Measurements from ENCODE around the gene CHI3L1.
"Not testable (repeated sequence)": the region's sequence is repeated elsewhere in the genome, so short reads cannot be mapped to it uniquely, and the experiment has no call there.

Gene CHI3L1

GRCh38 chr1:203186446-203187303, at the start of gene CHI3L1:
TSS of gene CHI3L1 (minus strand) at chr1:203186704. CDS start at chr1:203186623, 81 bp downstream.
- no peak for DNase-seq

DNA sequence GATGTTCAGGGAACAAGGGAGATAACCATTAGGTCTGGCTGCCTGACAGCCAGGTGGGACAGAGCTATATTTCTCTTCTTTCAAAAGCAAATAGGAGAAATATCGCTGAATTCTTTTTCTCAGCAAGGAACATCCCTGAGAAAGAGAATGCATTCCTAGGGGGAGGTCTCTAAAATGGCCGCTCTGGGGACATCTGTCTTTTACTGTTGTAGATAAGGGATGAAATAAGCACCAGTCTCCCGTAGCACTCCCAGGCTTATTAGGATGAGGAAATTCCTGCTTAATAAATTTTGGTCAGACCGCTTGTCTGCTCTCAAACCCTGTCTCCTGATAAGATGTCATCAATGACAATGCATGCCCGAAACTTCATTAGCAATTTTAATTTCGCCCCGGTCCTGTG, 48.4 kb upstream of the CHI3L1 start:
- not testable (repeated sequence) for DNase-seq

GRCh38 chr1:203229471-203230135, 43.1 kb upstream of the CHI3L1 start, which contains the start of gene CHIT1:
TSS of gene CHIT1 (minus strand) at chr1:203229673. CDS start at chr1:203229636, 37 bp downstream.
- DNase-seq = no peak

GRCh38 chr1:203228670-203229069, 42.2 kb upstream of the CHI3L1 start:
- no peak for DNase-seq

DNA sequence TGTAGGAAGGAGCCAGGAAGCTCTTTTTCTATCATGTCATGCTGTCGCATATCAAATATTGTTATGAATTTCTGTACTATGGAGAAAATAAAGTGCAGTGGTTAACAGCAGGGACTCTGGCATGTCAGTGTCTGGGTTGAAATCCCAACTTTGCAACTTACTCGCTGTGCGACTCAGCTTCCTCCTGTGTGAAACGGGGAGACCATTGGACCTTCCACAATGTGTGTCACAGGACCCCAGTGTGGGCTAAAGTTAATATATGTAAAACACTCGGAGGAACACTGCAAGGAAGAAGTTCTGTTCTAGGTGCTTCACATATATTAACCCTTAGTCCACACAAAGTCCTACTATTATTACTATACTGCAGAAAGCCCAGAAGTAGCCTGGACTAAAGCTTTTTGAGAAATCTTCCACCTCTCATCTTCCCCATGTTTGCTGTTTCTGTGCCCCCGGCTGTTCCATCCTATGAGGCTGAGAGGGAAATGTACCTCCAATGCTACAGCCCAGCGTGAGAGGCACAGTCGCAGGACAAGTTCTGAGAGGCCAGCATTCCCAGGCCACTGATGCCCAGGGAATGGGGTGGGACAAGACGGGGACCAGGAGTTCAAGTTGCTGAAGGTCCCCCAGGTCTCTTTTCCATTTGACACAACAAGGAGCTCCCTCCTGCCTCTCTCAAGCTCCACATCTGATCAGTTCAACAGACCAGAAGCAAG, 41.0 kb upstream of the CHI3L1 start:
- DNase-seq = no peak

DNA sequence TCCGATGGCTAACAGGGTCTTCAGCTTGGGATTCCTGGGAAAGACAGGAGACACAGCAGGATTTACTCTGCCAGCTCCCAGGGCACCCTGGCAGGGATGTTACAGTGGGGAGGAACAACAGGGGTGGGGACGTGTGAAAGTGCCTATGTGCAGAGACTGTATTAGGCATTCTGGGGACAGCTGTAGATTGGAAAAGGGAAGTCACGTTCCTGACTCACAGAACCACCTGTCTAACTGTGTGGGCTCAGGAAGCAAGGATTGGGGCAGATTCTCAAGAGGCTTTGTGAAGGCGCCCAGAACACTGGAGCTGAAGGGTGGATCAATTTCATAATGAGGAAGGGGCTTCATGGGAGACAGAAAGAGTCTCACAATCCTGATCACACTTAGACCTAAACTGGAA, 38.6 kb upstream of the CHI3L1 start:
- no peak for DNase-seq

DNA sequence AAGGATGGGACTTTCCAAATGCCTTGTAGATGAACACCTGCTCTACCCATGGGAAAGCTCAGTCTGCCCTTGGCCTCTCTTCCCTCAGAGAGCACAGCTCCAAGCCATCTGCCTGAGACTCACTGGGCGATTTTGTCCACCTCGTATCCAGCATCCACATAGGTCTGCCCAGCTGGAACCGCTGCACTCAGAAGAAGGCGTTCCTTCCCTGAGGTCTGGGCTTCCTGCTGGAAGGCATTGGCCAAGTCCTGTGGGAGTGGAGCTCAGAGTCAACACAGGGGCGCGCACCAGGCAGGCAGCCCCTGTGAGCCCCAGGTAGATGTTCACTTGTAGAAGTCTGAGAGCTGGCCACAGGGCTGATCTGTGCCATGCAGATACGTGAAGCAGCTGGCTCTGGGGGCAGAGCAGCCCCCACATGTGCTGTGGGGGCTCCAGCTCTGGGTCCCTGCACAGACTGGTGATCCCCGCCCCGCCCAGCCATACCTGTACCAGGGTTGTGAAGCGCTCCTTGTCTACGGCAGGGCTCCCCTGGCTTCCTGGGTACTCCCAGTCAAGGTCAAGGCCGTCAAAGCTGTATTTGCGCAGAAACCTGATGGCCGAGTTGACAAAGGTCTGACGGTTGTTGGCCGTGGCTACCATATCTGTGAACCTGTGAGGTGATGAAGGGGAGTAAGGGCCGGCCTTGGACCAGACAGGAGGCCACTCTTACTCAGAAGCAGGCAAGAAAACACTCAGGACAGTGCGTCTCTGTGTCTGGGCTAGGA, 36.7 kb upstream of the CHI3L1 start:
- no peak for DNase-seq

DNA sequence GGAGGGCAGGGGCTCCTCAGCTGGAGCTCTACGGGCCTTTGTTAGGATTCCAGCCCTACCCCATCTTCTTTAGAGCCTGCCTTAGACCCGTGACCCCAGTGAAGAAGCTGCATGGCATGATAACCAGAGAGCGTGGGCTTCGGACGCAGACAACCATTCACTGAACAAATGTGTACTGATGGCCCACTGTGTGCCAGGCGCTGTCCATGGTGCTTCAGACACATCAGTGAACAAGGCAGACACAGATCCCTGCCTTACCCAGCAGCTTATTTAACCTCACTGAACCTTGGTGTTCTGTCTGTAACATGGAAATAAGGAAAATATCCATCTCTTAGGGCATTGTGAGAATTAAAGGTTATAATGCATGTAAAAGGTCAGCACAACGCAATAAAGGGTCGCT, 33.4 kb upstream of the CHI3L1 start:
- DNase-seq = no peak

GRCh38 chr1:203219171-203219570, 32.7 kb upstream of the CHI3L1 start:
- DNase-seq = no peak

- no peak for DNase-seq
These were observed 31.2 kb upstream of the CHI3L1 start for GRCh38 chr1:203217668-203218067.

DNA sequence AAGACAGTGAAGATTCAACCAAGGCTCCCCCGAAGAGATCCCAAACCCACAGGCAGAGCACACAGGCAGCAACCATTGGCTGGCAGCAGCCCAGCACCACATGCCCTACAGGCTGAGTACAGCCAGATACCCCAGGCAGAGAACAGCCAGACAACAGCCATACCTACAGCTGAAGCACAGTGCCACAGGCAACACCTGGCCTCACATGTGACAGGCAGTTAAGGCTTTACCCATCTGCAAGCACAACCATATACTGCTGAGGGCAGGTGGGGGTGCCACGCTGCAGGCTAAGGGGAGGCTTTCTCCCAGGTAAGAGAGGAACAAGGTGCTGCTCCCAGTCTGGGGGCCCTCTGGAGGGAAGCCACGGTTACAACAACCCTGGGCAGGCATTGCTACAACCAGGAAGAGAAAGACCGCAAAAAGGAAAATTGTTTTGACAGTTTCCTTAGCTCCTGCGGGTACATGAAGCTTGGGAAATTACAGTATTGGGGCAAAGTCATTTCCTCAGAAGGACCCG, 30.7 kb upstream of the CHI3L1 start:
- DNase-seq = no peak

- DNase-seq = peak; percentile 61
These were observed 30.0 kb upstream of the CHI3L1 start for GRCh38 chr1:203216274-203217138.

DNA sequence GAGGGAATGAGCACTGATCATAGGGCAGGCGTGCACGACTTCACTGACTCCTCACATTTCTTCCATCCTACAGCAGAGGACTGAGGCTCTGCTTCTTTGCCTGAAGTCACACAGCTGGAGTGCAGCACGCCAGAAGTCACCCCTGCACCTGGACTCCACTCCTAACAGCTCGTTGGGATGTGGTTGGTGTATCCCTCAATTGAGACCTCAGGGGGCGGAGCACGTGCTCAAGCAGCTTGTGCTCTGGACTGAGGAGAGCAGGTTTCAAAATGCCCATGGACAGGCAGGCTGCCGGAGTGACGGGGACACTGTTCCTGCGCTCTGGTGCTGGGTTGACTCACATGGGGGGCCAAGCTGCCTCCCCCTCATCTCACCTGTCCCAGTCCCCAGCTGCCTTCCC, 29.1 kb upstream of the CHI3L1 start:
- no peak for DNase-seq

DNA sequence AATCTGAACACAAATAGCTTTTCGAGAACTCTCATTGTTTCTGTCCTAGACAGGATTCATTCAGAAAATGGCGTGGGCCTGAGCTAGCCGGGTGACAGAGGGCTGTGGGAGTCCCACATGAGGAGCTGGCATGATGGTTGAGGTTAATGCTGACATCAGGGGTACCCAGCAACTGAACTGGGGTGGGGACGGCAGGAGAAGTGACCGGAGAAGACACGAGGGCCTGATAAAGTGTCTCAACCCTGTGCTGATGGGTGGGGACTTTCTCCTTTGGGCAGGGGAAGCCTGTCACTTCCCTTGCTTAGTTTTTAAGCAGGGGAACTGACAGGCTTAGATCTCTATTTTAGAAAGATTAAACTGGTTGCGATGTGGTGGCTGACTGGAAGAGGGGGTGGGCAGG, 28.4 kb upstream of the CHI3L1 start:
- DNase-seq = no peak

- DNase-seq = no peak
These were observed 26.6 kb upstream of the CHI3L1 start for GRCh38 chr1:203213126-203213525.

GRCh38 chr1:203211812-203212211, 25.3 kb upstream of the CHI3L1 start:
- no peak for DNase-seq

- no peak for DNase-seq
These were observed 24.5 kb upstream of the CHI3L1 start for GRCh38 chr1:203210988-203211387.

DNA sequence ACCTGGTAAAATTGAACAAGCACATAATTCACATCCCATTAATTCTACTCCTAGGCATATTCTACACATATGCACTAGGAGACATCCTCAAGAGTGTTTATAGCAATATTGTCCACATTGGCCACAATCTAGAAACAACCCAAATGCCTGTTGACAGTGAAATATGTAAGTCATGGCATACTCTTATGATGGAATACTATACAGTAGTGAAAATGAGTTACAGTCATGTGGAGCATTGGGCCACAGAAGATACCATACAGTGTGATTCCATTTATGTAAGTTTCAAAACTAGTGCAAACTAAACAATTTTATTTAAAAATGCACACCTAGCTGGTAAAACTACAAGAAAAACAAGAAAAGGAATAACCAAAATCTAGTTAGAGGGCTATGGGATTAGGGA, 23.8 kb upstream of the CHI3L1 start:
- no peak for DNase-seq

- DNase-seq = no peak
These were observed 21.7 kb upstream of the CHI3L1 start for GRCh38 chr1:203208181-203208580.

- DNase-seq = no peak
These were observed 21.2 kb upstream of the CHI3L1 start for GRCh38 chr1:203207751-203208150.

GRCh38 chr1:203206129-203206687, 19.7 kb upstream of the CHI3L1 start:
- DNase-seq = no peak

Data from 8988T (cell line).